Measurements from ENCODE around the gene MON2. TPM values are rescaled to one million over a fixed set of nuclear protein-coding genes. Genes with fewer than 3 reads are reported as not detected.

Gene MON2
- total and polyA plus RNA-seq, 2 of the 8 experiments (the other 6 are each of a cell fraction or from before 2014, with no cell fraction given) = 3.8 to 21.8 TPM

GRCh38 chr12:62520361-62520760 is 53.7 kb downstream of the MON2 start:
- CTCF ChIA-PET (ENCODE audit: partially characterized antibody) = interaction anchor here (0.7 to 1.8 kb wide), 2 partner anchors 30 to 84 kb away, joined by 3 to 5 read pairs; no protein-coding TSS in a partner anchor
- Histone ChIP-seq H2BK5ac (ENCODE audit: low read depth, low read length) (no peak overlapping the region), H3K14ac (ENCODE audit: insufficient read length) (no peak overlapping the region), H3K79me2 (ENCODE audit: control insufficient read depth in 1 of 2, insufficient read depth in 2 of 2, low read length in 2 of 2) (no peaks in the 10 kb centered on the region), H3K18ac (ENCODE audit: extremely low read depth, low read length) (no peak overlapping the region), H3K4ac (replicated peaks; ENCODE audit: insufficient read length, low read depth, low read length) (no peak overlapping the region), H3K36me3 (ENCODE audit: control insufficient read depth in 2 of 4, insufficient read depth in 4 of 4, low read length in 3 of 4) (no peaks in the 10 kb centered on the region), H3K4me1 (replicated peaks in 1 of 4; ENCODE audit: control insufficient read depth in 3 of 4, insufficient read depth in 4 of 4, low read length in 3 of 4) (no peaks in the 10 kb centered on the region), H3K79me1 (ENCODE audit: low read depth, low read length) (no peaks in the 10 kb centered on the region), H2AK5ac (ENCODE audit: low read depth, low read length) (no peak overlapping the region), H2AFZ (ENCODE audit: low read length) (no peak overlapping the region), H2BK120ac (replicated peaks; ENCODE audit: low read depth, low read length) (no peak overlapping the region), H3K56ac (replicated peaks; ENCODE audit: insufficient read length, low read depth, low read length) (no peak overlapping the region), H3K27ac (ENCODE audit: low read depth, low read length) (no peak overlapping the region), H3K27me3 (replicated peaks in 1 of 4; ENCODE audit: control insufficient read depth in 3 of 4, extremely low read depth in 1 of 4, insufficient read depth in 3 of 4, low read length in 3 of 4) (no peaks in the 10 kb centered on the region), H2BK20ac (ENCODE audit: low read length) (no peak overlapping the region), H4K20me1 (replicated peaks in 1 of 2; ENCODE audit: control insufficient read depth in 1 of 2, insufficient read depth in 2 of 2, low read length in 2 of 2) (no peaks in the 10 kb centered on the region), H3K4me2 (ENCODE audit: insufficient read depth in 1 of 2, low read depth in 2 of 2, low read length in 2 of 2) (no peak overlapping the region), H2BK12ac (ENCODE audit: low read depth, low read length) (no peak overlapping the region), H3K9ac (replicated peaks in 1 of 4; ENCODE audit: extremely low read depth in 1 of 4, low read depth in 3 of 4, low read length in 3 of 4) (no peak overlapping the region), H3K9me3 (ENCODE audit: insufficient read depth in 2 of 2, low read depth in 1 of 2, low read length in 1 of 2) (no peaks in the 10 kb centered on the region), H3K4me3 (ENCODE audit: extremely low read depth in 1 of 4, insufficient read depth in 2 of 4, low read depth in 3 of 4, low read length in 4 of 4) (no peak overlapping the region), H4K8ac (ENCODE audit: extremely low read depth, insufficient read depth, low read length) (no peak overlapping the region), H2BK15ac (ENCODE audit: low read length) (no peak overlapping the region), H4K5ac (ENCODE audit: insufficient read length, low read depth, low read length) (no peak overlapping the region), H4K91ac (replicated peaks; ENCODE audit: insufficient read length, low read length) (no peak overlapping the region), H3K23me2 (ENCODE audit: low read depth, low read length) (no peaks in the 10 kb centered on the region), H3K23ac (ENCODE audit: insufficient read length) (no peak overlapping the region)
- POLR2A ChIA-PET (ENCODE audit: partially characterized antibody) = no interaction called here
- 90% methylated on average over 5 of the region's 5 CpGs; no CpG with 5 or more reads in 1 of the 2 experiments for WGBS, 2 experiments (ENCODE audit: extremely low coverage in 1 of 2, insufficient coverage in 1 of 2, insufficient read length in 1 of 2, insufficient replicate concordance in 2 of 2, low coverage in 1 of 2, low lambda C conversion rate in 2 of 2, missing lambda C conversion rate in 1 of 2)
- FAIRE-seq = no peak
- DNase-seq (ENCODE audit: low read depth in 1 of 2, low spot score in 2 of 2) = no peak
- TF ChIP-seq SRF (IDR thresholded peaks at IDR 0.05; ENCODE audit: low read depth, low read length) (no peak), TAF7 (optimal IDR thresholded peaks at IDR 0.05; ENCODE audit: borderline replicate concordance, low read depth, low read length) (no peak), KDM5A (IDR thresholded peaks at IDR 0.05; ENCODE audit: low read length) (no peak), POLR2A (IDR thresholded peaks at IDR 0.05; ENCODE audit: control extremely low read depth in 1 of 2, low read depth in 2 of 2, low read length in 2 of 2) (no peak), RNF2 (IDR thresholded peaks at IDR 0.05; ENCODE audit: borderline replicate concordance, low read depth, low read length, missing control alignments, poor library complexity, severe bottlenecking) (no peak), ASH2L (IDR thresholded peaks at IDR 0.05; ENCODE audit: low read length) (no peak), TBP (IDR thresholded peaks at IDR 0.05; ENCODE audit: low read depth, low read length) (no peak), RXRA (IDR thresholded peaks at IDR 0.05; ENCODE audit: insufficient read depth, low read depth, low read length) (no peak), BRCA1 (IDR thresholded peaks at IDR 0.05; ENCODE audit: low read depth, low read length) (no peak), CHD2 (IDR thresholded peaks at IDR 0.05; ENCODE audit: low read length) (no peak), CREB1 (IDR thresholded peaks at IDR 0.05) (no peak), ATF3 (IDR thresholded peaks at IDR 0.05; ENCODE audit: insufficient read depth, low read depth, low read length) (no peak)
- TF ChIP-seq, protein P1, sequence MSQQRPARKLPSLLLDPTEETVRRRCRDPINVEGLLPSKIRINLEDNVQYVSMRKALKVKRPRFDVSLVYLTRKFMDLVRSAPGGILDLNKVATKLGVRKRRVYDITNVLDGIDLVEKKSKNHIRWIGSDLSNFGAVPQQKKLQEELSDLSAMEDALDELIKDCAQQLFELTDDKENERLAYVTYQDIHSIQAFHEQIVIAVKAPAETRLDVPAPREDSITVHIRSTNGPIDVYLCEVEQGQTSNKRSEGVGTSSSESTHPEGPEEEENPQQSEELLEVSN (IDR thresholded peaks at IDR 0.05) = no peak
- TF ChIP-seq, protein P2, sequence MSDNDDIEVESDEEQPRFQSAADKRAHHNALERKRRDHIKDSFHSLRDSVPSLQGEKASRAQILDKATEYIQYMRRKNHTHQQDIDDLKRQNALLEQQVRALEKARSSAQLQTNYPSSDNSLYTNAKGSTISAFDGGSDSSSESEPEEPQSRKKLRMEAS (IDR thresholded peaks at IDR 0.05) = no peak
